Activated CD4-positive, alpha-beta memory T cell treated with anti-CD3 and anti-CD28 coated beads, Interleukin-2, amount 10 ng/mL, durations not matched to agents 7 days and 5 days (primary cell): ENCODE results near the gene RCVRN. TPM values are rescaled to one million over a fixed set of nuclear protein-coding genes. Genes with fewer than 3 reads are reported as not detected.
A peak's percentile ranks its signal among the peaks of the same experiment; 100 is the strongest.

Experiments used
- CTCF ChIA-PET: fragments of 350-600 bp; sonication (Branson Sonifier 250); formaldehyde crosslinking; loops from one replicate; lab custom pipeline; 2021; ENCODE audit warnings: antibody characterized with exemption, inconsistent platforms; lab: Charles Lee
- POLR2A ChIA-PET: fragments of 350-600 bp; sonication (Branson Sonifier 250); formaldehyde crosslinking; loops from one replicate; lab custom pipeline; 2021; ENCODE audit warnings: antibody characterized with exemption; lab: Charles Lee
- DNase-seq: peaks from one replicate; pipeline ENCODE4 v3.0.0-alpha.2; 2020
- H3K27ac Mint-ChIP-seq: one replicate; pipeline ENCODE4 v1.8.0; 2021; ENCODE audit warnings: mild to moderate bottlenecking, mixed read lengths
- H3K27me3 Mint-ChIP-seq: one replicate; pipeline ENCODE4 v1.8.0; 2021; ENCODE audit warnings: mixed read lengths
- H3K36me3 Mint-ChIP-seq: one replicate; pipeline ENCODE4 v1.8.0; 2021; ENCODE audit warnings: low read depth, mixed read lengths
- H3K4me1 Mint-ChIP-seq: one replicate; pipeline ENCODE4 v1.8.0; 2021; ENCODE audit warnings: mixed read lengths
- H3K4me3 Mint-ChIP-seq: one replicate; pipeline ENCODE4 v1.8.0; 2021; ENCODE audit warnings: mild to moderate bottlenecking, mixed read lengths
- H3K9me3 Mint-ChIP-seq: one replicate; pipeline ENCODE4 v1.8.0; 2021; ENCODE audit warnings: mixed read lengths
- total RNA-seq, 2 experiments: library from RNA; stranded (reverse); gene quantifications; one replicate each; pipeline ENCODE4 v1.2.3, GENCODE V29; 2021

Gene RCVRN
- total RNA-seq, 2 experiments from 2014 or later = not detected

DNA sequence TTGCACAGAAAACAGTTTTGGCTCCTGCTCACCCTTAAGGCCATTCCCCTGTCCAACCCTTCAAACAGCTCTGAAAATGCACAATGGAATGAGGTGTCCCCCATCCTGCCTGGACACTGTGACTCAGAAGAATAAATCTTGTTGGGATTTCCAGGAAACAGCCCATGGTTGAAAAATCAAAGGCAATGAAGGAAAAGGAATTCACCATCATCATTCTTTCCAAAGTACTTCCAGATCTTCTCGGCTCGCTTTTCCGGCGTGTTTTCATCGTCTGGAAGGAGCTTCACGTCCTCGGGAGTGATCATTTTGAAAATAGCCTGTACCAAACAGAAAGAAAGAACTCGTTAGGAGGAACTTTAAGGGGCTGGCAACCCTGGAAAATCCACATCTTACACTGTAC is 4.3 kb downstream of the RCVRN start:
- Mint-ChIP-seq H3K27me3 (peaks cover 2% of the 10 kb centered on the region), H3K27ac (no peak overlapping the region), H3K4me3 (no peak overlapping the region), H3K9me3 (no peaks in the 10 kb centered on the region), H3K4me1 (no peaks in the 10 kb centered on the region), H3K36me3 (no peaks in the 10 kb centered on the region)
- CTCF ChIA-PET = no interaction called here
- POLR2A ChIA-PET = no interaction called here
- DNase-seq = no peak

DNA sequence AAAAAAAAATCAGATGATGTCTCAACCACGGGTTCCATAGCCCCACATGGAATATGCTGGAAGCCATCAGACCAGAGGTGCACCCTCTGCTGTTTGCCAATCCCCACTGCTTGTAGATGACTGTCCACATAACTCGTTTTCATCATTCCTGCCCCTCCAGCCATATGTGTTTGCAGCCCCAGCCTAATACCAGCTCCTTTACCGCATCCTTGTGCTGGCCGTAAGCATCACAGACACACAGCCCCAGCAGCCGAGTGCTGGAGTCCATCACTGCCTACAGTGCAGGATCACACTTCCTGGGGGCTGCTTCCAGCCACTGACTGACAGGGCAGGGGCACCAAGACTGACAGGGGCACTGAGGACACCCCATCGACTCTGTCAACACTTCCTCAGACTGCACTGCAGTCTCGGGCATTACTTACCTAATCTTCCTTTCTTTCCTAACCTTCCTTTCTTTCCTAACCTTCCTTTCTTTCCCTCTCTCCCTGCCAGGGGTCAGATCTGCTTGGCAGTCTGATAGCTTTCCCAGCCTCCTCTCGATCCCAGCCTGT is 5.0 kb downstream of the RCVRN start:
- ChIA-PET POLR2A (no interaction called here), CTCF (no interaction called here)
- no peaks in the 10 kb centered on the region for H3K36me3 Mint-ChIP-seq
- no peaks in the 10 kb centered on the region for H3K9me3 Mint-ChIP-seq
- no peak overlapping the region for H3K4me3 Mint-ChIP-seq
- DNase-seq = no peak
- peaks cover 2% of the 10 kb centered on the region for H3K27me3 Mint-ChIP-seq
- no peaks in the 10 kb centered on the region for H3K4me1 Mint-ChIP-seq
- H3K27ac Mint-ChIP-seq = no peak overlapping the region

DNA sequence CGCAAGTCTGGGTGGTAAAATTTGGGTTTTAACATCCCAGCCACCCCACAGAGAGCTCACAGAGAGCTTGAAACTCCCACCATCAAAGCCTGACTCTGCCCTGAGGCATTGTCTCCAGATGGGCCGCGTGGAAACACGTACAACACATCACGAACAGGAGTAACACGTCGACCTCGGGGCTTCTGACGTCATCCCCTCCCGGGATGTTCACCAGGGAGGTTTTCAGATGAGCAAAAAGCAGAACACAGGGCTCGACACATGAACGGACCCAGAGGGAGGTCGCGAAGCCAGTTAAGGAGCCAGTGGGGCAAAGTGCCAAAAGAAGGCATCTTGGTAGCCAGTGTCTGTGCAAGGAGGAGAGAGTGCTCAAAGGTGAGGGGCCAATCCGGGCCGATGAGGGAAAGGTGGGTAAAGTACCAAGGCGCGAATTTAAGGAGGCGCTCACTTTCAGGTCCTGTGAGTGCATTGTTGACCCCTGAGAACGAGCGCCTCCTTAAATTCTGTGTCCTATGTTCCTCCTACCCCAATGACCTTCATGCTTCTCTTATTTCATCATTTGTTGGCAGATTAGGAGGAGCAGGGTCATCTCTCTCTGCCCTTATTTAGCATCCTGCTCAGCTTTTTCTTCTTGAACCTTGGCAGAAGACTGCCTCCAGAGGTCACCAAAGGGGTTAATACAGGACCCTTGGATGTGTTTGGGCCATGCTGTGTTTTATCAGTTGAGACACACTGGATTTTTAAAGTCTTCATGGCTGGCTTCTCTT is 5.6 kb downstream of the RCVRN start:
- no peaks in the 10 kb centered on the region for H3K9me3 Mint-ChIP-seq
- H3K36me3 Mint-ChIP-seq = no peaks in the 10 kb centered on the region
- CTCF ChIA-PET = no interaction called here
- DNase-seq = no peak
- POLR2A ChIA-PET = no interaction called here
- H3K27me3 Mint-ChIP-seq = peaks cover 2% of the 10 kb centered on the region
- no peaks in the 10 kb centered on the region for H3K4me1 Mint-ChIP-seq
- no peak overlapping the region for H3K27ac Mint-ChIP-seq
- H3K4me3 Mint-ChIP-seq = no peak overlapping the region

DNA sequence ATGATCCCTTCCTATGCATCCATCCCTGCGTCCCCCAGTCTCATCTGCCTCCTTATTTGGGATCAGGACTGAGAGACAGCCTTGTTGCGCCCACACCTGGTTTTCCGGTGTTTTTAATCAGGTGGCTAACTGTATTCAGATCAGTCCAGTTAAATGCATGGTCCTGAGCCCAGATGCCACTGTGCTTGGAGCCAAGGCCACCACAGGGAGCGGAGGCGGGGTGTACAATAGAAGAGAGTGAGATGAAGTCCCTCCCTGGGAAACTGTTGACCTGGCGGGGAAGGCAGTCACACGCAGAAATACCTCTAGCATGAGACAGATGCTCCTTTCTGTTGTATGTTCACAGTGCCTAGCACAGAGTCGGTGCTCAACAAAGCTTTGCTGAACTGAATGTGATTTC is 6.3 kb downstream of the RCVRN start:
- Mint-ChIP-seq H3K4me1 (no peaks in the 10 kb centered on the region), H3K4me3 (no peak overlapping the region), H3K27me3 (peaks cover 2% of the 10 kb centered on the region), H3K9me3 (no peaks in the 10 kb centered on the region), H3K36me3 (no peaks in the 10 kb centered on the region), H3K27ac (no peak overlapping the region)
- ChIA-PET POLR2A (no interaction called here), CTCF (no interaction called here)
- DNase-seq = no peak

DNA sequence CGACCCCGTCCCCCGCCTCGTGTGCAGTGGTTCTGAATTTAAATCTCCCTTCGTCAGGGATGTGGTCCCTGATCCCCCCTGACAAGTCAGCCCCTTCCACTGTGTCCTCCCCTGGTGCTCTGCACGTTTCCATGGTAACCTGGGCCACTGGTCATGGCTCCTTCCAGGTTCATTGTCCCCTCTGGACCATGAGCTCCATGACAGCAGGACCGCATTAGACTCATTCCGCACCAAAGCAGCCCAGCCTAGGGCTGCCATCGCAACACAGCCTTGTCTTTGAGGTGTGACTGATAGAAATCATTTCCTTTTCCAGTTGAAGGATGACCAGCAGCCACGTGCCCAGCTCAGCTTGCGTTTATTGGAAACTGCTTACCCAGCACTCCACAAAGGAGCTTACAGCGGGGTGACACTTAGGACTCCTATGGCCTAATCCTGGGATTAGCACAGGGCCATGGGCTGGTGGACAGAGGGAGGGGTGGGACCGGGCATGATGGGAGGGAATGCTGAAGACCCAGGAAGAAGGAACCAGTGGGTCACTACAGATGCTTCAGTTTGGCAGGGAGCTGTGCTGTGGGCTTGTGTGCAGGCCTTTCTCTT is 7.6 kb downstream of the RCVRN start:
- CTCF ChIA-PET = interaction anchor here (1.4 kb wide), 1 partner anchor 27 kb away, joined by 3 read pairs; no protein-coding TSS in a partner anchor
- POLR2A ChIA-PET = no interaction called here
- Mint-ChIP-seq H3K9me3 (no peaks in the 10 kb centered on the region), H3K27ac (no peak overlapping the region), H3K27me3 (peaks cover 2% of the 10 kb centered on the region), H3K4me1 (no peaks in the 10 kb centered on the region), H3K36me3 (no peaks in the 10 kb centered on the region), H3K4me3 (no peak overlapping the region)
- DNase-seq = no peak

DNA sequence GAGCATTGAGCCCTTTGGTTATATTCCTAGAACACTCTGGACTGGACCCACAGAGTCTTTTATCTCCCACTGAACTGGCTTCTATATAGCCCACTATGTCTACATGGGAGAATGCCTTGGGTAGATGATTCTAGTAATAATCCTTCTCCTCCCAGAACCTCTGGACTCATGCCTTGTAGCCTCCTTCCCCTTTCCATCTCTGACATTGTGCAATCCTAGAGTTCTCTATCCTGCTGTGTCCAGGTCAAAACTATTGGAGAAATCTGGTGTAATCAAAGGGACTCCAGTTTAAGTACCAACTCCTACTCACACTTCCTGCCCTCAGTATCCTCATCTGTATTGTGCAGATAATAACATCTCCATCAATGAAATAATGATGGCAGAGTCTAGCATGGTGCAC is 9.1 kb downstream of the RCVRN start:
- no peaks in the 10 kb centered on the region for H3K4me1 Mint-ChIP-seq
- no peak overlapping the region for H3K4me3 Mint-ChIP-seq
- no peaks in the 10 kb centered on the region for H3K36me3 Mint-ChIP-seq
- ChIA-PET CTCF (no interaction called here), POLR2A (no interaction called here)
- no peak overlapping the region for H3K27ac Mint-ChIP-seq
- H3K27me3 Mint-ChIP-seq = no peaks in the 10 kb centered on the region
- no peak for DNase-seq
- no peaks in the 10 kb centered on the region for H3K9me3 Mint-ChIP-seq

DNA sequence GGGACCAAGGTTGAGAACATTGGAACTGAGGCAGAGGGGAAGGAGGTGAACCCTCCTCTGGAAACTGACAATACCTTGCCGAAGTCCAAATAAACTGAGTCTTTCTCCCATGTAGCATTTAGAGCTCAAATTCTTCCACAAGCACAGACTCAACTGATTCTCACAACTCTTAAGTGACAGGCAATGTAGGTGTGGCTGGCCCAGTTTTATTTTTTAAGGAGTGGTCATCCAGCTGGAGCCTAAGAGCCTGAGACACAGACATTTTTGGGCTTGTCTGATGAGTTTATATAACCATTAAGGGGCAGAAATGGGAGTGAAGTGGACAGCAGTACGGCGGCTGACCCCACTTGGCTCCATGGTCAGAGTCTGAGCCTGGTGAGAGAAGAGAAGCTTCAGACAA is 10.8 kb downstream of the RCVRN start:
- H3K27ac Mint-ChIP-seq = no peak overlapping the region
- H3K4me1 Mint-ChIP-seq = no peaks in the 10 kb centered on the region
- H3K9me3 Mint-ChIP-seq = no peaks in the 10 kb centered on the region
- CTCF ChIA-PET = no interaction called here
- no peaks in the 10 kb centered on the region for H3K27me3 Mint-ChIP-seq
- no peaks in the 10 kb centered on the region for H3K36me3 Mint-ChIP-seq
- POLR2A ChIA-PET = no interaction called here
- no peak for DNase-seq
- H3K4me3 Mint-ChIP-seq = no peak overlapping the region

DNA sequence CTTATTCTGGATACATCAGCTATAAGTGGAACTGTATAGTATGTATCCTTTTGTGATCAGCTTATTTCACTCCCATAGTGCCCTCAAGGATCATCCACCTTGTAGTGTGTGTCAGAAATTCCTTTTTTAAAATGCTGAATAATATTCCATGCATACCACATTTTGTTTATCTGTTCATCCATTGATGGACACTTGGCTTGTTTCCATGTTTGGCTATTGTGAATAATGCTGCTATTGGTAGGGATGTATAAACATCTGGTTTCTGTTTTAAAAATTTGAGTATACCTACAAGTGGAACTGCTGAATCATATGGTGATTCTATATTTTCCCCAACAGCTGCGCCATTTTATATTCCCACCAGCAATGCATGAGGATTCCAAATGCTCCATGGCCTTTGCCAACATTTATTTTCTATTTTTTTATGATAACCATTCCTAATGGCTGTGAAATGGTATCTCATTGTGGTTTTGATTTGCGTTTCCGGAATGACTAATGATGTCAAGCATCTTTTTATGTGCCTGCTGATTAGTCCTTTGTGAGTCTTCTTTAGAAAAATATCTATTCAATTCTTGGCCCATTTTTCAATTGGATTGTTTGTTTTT is 11.6 kb downstream of the RCVRN start:
- Mint-ChIP-seq H3K27ac (no peak overlapping the region), H3K36me3 (no peaks in the 10 kb centered on the region), H3K9me3 (no peaks in the 10 kb centered on the region), H3K27me3 (no peaks in the 10 kb centered on the region), H3K4me3 (no peak overlapping the region), H3K4me1 (no peaks in the 10 kb centered on the region)
- CTCF ChIA-PET = no interaction called here
- POLR2A ChIA-PET = no interaction called here
- DNase-seq = no peak

DNA sequence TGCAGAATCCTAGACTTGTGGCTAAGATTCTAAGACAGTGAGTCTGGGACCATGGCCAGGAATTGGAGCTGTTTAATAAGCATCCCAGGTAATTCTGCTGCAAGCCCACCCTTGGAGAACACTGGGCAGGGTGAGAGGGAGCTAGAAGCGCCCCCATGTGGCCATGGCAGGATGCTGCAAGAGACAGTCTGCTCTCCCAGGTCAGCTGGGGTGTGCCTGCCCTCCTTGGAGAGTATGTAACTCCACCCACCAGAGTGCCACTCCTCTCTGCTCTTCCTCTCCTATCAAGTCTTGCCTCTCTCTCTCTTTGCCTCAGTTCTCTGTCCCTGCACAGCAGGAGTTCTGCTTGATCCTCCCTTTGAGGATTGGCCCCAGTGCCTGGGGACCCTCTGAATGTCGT is 14.9 kb downstream of the RCVRN start:
- Mint-ChIP-seq H3K9me3 (peaks cover 4% of the 10 kb centered on the region), H3K36me3 (no peaks in the 10 kb centered on the region), H3K4me1 (no peaks in the 10 kb centered on the region), H3K27ac (no peak overlapping the region), H3K27me3 (no peaks in the 10 kb centered on the region), H3K4me3 (no peak overlapping the region)
- ChIA-PET CTCF (no interaction called here), POLR2A (no interaction called here)
- DNase-seq = peak; percentile 16

DNA sequence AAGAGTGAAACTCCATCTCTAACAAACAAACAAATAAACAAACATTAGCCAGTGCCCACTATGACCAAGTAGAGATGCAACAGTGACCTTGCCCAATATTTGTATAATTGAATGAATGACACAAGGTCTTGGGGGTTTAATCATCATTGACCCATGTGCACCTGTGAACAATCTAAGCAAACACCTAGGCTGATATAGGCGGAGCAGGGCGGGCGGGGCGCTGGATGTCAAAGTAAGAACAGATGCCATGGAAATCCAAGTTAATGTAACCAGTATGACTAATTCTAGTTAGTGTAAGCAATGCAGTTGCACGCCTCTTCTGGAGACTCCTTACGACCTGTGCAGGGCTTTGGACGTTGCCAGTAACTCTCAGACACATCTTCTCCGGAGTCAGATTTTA is 17.6 kb downstream of the RCVRN start:
- CTCF ChIA-PET = no interaction called here
- POLR2A ChIA-PET = no interaction called here
- H3K27ac Mint-ChIP-seq = no peak overlapping the region
- DNase-seq = no peak
- H3K4me3 Mint-ChIP-seq = no peak overlapping the region
- no peaks in the 10 kb centered on the region for H3K4me1 Mint-ChIP-seq
- H3K36me3 Mint-ChIP-seq = no peaks in the 10 kb centered on the region
- peaks cover 15% of the 10 kb centered on the region for H3K9me3 Mint-ChIP-seq
- H3K27me3 Mint-ChIP-seq = no peaks in the 10 kb centered on the region

DNA sequence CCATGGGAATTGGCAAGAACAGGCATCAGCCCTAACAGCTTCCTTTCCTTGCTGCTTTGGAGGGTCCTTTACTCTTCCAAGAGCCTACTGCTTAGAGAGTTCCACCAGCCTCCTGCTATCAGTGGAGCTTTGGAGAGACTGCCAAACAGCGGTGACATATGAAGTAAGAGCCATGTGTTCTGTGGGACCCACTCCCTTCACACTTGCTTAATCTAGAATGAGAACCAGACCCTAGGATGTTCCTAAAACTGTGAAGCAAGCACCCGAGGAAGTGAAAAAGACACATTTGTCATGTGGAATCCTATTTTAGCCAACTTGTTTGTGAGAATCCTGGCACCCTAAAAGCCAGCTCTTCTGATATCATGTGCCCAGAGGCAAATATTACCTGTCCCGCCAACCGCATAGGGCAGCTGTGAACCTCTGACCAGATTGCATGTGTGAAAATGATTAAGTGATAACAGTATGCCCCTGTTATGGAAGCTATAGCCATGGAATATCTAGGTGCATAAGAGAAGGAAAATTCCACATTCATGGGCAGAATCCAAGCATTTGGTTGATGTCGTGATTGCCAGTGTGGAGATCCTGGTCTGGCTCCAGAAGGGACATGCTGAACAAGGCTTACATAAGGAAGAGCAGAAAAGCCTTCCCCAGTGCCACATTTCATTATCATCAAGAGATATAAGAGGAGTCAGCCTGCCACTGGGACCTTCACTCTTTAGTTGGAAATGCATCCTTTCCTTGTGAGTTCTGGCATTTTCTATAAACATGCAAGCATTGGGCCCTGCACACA is 18.7 kb downstream of the RCVRN start:
- POLR2A ChIA-PET = no interaction called here
- no peaks in the 10 kb centered on the region for H3K36me3 Mint-ChIP-seq
- no peaks in the 10 kb centered on the region for H3K27me3 Mint-ChIP-seq
- no peaks in the 10 kb centered on the region for H3K4me1 Mint-ChIP-seq
- CTCF ChIA-PET = no interaction called here
- no peak overlapping the region for H3K4me3 Mint-ChIP-seq
- H3K9me3 Mint-ChIP-seq = peaks cover 15% of the 10 kb centered on the region
- no peak for DNase-seq
- H3K27ac Mint-ChIP-seq = no peak overlapping the region

DNA sequence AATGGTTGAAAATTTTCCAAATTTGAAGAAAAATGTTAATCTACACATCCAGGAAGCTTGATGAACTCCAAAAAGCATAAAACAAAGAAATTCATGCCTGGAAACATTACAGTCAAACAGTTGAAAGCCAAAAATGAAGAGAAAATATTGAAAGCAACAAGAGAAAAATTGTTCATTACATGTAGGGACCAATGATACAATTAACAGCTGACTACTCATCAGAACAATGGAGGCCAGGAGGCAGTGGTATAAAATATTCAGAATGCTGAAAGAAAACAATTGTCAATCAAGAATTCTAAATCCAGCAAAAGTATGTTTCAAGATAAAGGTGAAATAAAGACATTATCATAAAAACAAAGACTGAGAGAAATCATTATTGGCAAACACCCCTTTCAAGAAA is 21.6 kb downstream of the RCVRN start:
- no peaks in the 10 kb centered on the region for H3K27me3 Mint-ChIP-seq
- DNase-seq = no peak
- ChIA-PET CTCF (no interaction called here), POLR2A (no interaction called here)
- no peaks in the 10 kb centered on the region for H3K36me3 Mint-ChIP-seq
- peaks cover 15% of the 10 kb centered on the region for H3K9me3 Mint-ChIP-seq
- no peak overlapping the region for H3K27ac Mint-ChIP-seq
- no peak overlapping the region for H3K4me3 Mint-ChIP-seq
- H3K4me1 Mint-ChIP-seq = no peaks in the 10 kb centered on the region

DNA sequence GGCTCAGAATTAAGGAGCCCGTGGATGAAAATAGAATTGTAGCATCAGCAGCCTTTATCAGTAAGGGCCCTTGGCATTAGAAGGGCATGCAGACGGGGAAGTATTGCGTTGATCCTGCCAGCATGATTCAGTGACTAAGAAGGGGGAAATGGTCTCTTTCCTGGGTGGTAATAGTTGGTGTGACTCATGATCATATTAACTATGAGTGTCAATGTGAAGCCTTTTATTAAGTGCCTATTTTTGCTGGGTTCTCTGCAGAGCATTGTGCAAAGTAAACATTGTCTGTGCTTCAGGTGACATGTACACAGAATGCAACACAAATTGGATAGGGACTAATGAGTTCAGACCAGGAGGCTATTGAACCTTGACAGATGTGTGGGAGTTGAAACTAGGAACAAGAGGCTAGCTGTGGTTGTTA is 24.5 kb downstream of the RCVRN start:
- no peak overlapping the region for H3K4me3 Mint-ChIP-seq
- ChIA-PET CTCF (no interaction called here), POLR2A (no interaction called here)
- H3K27ac Mint-ChIP-seq = no peak overlapping the region
- no peaks in the 10 kb centered on the region for H3K36me3 Mint-ChIP-seq
- H3K27me3 Mint-ChIP-seq = no peaks in the 10 kb centered on the region
- DNase-seq = no peak
- peaks cover 15% of the 10 kb centered on the region for H3K9me3 Mint-ChIP-seq
- H3K4me1 Mint-ChIP-seq = no peaks in the 10 kb centered on the region
